IMR-90 (cell line): ENCODE results near the gene ATP10D.

Experiments
- BHLHE40 ChIP-seq: fragments of 150-350 bp; IDR thresholded peaks from 2 replicates; pipeline ENCODE4 v1.6.1; 2016; ENCODE audit warnings: mild to moderate bottlenecking, low read depth, low read length
- CEBPB ChIP-seq: IDR thresholded peaks from 2 replicates; pipeline ENCODE4 v1.6.1; 2012; ENCODE audit warnings: low read depth, low read length, improper control_type of control experiment
- CHD1 ChIP-seq: IDR thresholded peaks from 2 replicates; pipeline ENCODE4 v1.6.1; 2012; ENCODE audit warnings: low read depth, low read length, improper control_type of control experiment
- CTCF ChIP-seq: conservative IDR thresholded peaks from 2 replicates; pipeline ENCODE4 v1.5.1; 2012; ENCODE audit warnings: mild to moderate bottlenecking, low read depth, low read length, improper control_type of control experiment
- ELK1 ChIP-seq: fragments of 150-350 bp; IDR thresholded peaks from 2 replicates; pipeline ENCODE4 v1.6.1; 2016; ENCODE audit warnings: low read depth, mild to moderate bottlenecking, low read length, moderate library complexity, borderline replicate concordance
- MAZ ChIP-seq: IDR thresholded peaks from 2 replicates; pipeline ENCODE4 v1.6.1; 2012; ENCODE audit warnings: low read depth, mild to moderate bottlenecking, low read length, improper control_type of control experiment, moderate library complexity, borderline replicate concordance
- MXI1 ChIP-seq: IDR thresholded peaks from 2 replicates; pipeline ENCODE4 v1.6.1; 2012; ENCODE audit warnings: low read depth, mild to moderate bottlenecking, low read length, moderate library complexity, borderline replicate concordance
- NFE2L2 ChIP-seq: fragments of 150-350 bp; IDR thresholded peaks from 2 replicates; pipeline ENCODE4 v1.6.1; 2016; ENCODE audit warnings: low read depth, mild to moderate bottlenecking, low read length
- POLR2A ChIP-seq: IDR thresholded peaks from 2 replicates; pipeline ENCODE4 v1.6.1; 2012; ENCODE audit warnings: mild to moderate bottlenecking, low read depth, low read length
- RCOR1 ChIP-seq: IDR thresholded peaks from 2 replicates; pipeline ENCODE4 v1.6.1; 2012; ENCODE audit warnings: mild to moderate bottlenecking, low read length, improper control_type of control experiment; ENCODE audit not compliant: insufficient replicate concordance
- RFX5 ChIP-seq: IDR thresholded peaks from 2 replicates; pipeline ENCODE4 v1.8.0; 2012; ENCODE audit warnings: low read depth, mild to moderate bottlenecking, low read length, moderate library complexity
- SMC3 ChIP-seq: fragments of 150-350 bp; IDR thresholded peaks from 2 replicates; pipeline ENCODE4 v1.6.1; 2016; ENCODE audit warnings: low read depth, mild to moderate bottlenecking, antibody characterized with exemption, low read length, moderate library complexity
- USF2 ChIP-seq: fragments of 150-350 bp; IDR thresholded peaks from 2 replicates; pipeline ENCODE4 v1.6.1; 2017; ENCODE audit warnings: mild to moderate bottlenecking, antibody characterized with exemption, low read length, low read depth

DNA sequence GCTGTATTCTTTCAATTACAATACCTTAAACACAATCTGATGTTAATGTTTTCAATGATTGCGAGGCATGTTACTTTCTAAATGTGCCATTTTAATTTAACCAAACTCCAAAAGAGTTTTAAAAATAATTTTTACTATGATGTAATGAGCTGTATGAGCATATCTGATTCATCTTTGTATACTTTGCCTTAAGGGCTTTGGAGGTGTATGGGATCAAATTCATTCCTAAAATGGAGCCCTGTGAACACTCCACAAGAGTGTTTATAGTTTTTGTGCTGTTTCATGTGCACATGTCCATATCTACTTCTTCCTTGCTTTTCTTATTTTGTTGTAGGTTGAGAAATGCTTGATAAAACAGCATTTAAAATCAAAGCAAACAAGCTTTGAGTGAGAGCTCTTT is 82.4 kb downstream of the ATP10D start:
- TF ChIP-seq CTCF (no peak), POLR2A (no peak), CEBPB (no peak), ELK1 (no peak), USF2 (no peak), NFE2L2 (no peak), BHLHE40 (no peak), CHD1 (no peak), RCOR1 (no peak), RFX5 (no peak), MXI1 (no peak), SMC3 (no peak), MAZ (no peak)
